Left ventricle myocardium inferior (tissue), 1 donor: ENCODE data around the gene SRP19. TPM values are rescaled to one million over a fixed set of nuclear protein-coding genes. Genes with fewer than 3 reads are reported as not detected.

ENCODE experiments used
- DNase-seq: peaks from one replicate; pipeline ENCODE4 v3.0.0-alpha.2; 2020
- H3K27ac ChIP-seq: fragments of 200-600 bp; replicated peaks from 2 replicates; pipeline ENCODE4 v1.8.0; 2021
- H3K27me3 ChIP-seq: fragments of 200-600 bp; 2 replicates; pipeline ENCODE4 v1.8.0; 2021; ENCODE audit warnings: low read depth
- H3K36me3 ChIP-seq: fragments of 200-600 bp; 2 replicates; pipeline ENCODE4 v1.8.0; 2021
- H3K4me1 ChIP-seq: fragments of 200-600 bp; 2 replicates; pipeline ENCODE4 v1.8.0; 2021
- H3K4me3 ChIP-seq: fragments of 200-600 bp; 2 replicates; pipeline ENCODE4 v1.8.0; 2021; ENCODE audit warnings: mild to moderate bottlenecking, moderate library complexity
- H3K9me3 ChIP-seq: fragments of 200-600 bp; replicated peaks from 2 replicates; pipeline ENCODE4 v1.8.0; 2021
- intact Hi-C: fragments of 100-400 bp; cut with micrococcal nuclease; formaldehyde crosslinking; loops from one replicate; pipeline ENCODE4 v1.11.0; 2022
- long read RNA-seq: library from polyadenylated mRNA; unstranded; transcript quantifications from one replicate; pipeline ENCODE4 v2.0.0, GENCODE V29; 2021
- total RNA-seq: library from RNA; stranded (reverse); fragmentation: NEBNext Ultra II Directional; extraction: Animal tissue kit (Norgen Biotek cat#: 25700); gene quantifications from one replicate; pipeline ENCODE4 v1.2.1, GENCODE V29; 2021
- TF ChIP-seq, protein P1 (sequence below): fragments of 200-600 bp; IDR thresholded peaks from 2 replicates; pipeline ENCODE4 v1.8.0; 2021; ENCODE audit warnings: antibody characterized with exemption, mild to moderate bottlenecking, borderline replicate concordance
- donor health status: DM: no; HTN: yes; CAD: no; lungs with severe emphysema.

Gene SRP19
- 31.6 TPM for total RNA-seq
- long read RNA-seq, transcript SRP19-206 (5 exons, 2,841 nt), result major isoform, 27 of 39 reads
- long read RNA-seq, partial matches to known transcripts, result 0 of 39 reads
- long read RNA-seq, other reads (novel, unspliced or antisense), result 4 of 39 reads

DNA sequence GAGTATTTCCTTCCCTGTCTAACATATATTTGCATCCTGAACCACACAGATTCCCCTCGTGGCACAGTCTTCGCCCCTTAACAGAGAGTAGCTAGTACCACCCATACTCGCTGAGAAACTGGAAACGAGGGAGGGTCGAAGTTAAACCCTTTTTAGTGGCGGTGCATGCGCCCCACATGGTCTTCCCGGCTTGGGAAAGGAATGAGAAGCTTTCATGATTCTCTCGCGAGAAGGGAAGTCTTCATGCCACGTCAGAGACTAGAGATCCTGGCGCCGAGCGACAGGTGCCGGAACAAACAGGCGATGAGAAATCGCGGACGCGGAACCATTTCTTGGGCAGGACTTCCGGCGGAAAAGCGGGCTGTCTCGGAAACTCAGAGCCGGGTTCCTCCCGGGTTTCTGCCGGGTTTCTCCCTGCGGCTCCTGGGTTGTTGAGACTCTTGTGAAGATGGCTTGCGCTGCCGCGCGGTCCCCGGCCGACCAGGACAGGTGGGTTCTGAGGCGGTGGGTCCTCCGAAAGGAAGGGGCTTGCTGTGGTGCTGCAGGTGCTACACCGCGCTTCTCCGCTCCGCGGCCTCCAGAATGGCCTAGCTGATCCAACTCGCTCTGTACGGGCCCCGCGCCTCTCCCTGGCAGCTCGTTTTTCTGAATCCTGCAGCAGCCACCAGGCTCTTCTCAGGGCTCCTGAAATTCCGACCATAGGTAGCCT is at the start of gene SRP19:
Gene SRP19, plus strand, starts transcription at position 359 of the 709 bp plus-strand sequence. Its CDS starts 90 bp downstream, at position 449.
- TF ChIP-seq, protein P1, sequence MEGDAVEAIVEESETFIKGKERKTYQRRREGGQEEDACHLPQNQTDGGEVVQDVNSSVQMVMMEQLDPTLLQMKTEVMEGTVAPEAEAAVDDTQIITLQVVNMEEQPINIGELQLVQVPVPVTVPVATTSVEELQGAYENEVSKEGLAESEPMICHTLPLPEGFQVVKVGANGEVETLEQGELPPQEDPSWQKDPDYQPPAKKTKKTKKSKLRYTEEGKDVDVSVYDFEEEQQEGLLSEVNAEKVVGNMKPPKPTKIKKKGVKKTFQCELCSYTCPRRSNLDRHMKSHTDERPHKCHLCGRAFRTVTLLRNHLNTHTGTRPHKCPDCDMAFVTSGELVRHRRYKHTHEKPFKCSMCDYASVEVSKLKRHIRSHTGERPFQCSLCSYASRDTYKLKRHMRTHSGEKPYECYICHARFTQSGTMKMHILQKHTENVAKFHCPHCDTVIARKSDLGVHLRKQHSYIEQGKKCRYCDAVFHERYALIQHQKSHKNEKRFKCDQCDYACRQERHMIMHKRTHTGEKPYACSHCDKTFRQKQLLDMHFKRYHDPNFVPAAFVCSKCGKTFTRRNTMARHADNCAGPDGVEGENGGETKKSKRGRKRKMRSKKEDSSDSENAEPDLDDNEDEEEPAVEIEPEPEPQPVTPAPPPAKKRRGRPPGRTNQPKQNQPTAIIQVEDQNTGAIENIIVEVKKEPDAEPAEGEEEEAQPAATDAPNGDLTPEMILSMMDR, result no peak
- peak; percentile 93 for DNase-seq
- Histone ChIP-seq H3K9me3 (no peaks in the 10 kb centered on the region), H3K4me3 (peak within 1 kb of the TSS; percentile 87), H3K27ac (peak within 1 kb of the TSS; percentile 90), H3K4me1 (peaks cover 40% of the 10 kb centered on the region), H3K36me3 (peaks cover 35% of the 10 kb centered on the region), H3K27me3 (no peaks in the 10 kb centered on the region)
- intact Hi-C loops, result loop anchor here (10.0 kb wide), 2 partner anchors 54 to 114 kb away; partner anchors contain the start of gene DCP2

DNA sequence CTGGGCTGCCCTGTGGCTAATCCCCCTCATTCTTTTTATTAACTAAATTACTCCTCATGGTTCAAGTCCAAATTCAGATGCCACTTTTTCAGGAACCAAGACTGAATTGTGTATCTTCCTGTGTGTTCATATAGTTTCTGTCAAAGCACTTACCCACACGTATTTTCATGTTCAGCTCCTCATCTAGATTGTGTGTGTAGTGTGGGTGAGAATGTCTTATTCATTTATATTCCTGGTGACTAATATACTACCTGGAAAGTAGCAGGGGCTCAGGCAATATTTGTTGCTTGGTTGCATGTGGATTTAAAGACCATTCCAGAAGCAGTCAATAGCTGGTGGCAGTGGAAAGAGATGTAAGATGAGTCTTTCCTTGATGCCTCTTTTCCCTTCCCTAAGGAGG is 48.5 kb upstream of the SRP19 start:
- no peaks in the 10 kb centered on the region for H3K27me3 ChIP-seq
- no peak for DNase-seq
- no peak overlapping the region for H3K27ac ChIP-seq
- H3K4me1 ChIP-seq, result no peaks in the 10 kb centered on the region
- intact Hi-C loops, result no loop called here
- H3K36me3 ChIP-seq, result peaks cover 29% of the 10 kb centered on the region
- no peak overlapping the region for H3K4me3 ChIP-seq
- no peaks in the 10 kb centered on the region for H3K9me3 ChIP-seq
- TF ChIP-seq, protein P1, result no peak

DNA sequence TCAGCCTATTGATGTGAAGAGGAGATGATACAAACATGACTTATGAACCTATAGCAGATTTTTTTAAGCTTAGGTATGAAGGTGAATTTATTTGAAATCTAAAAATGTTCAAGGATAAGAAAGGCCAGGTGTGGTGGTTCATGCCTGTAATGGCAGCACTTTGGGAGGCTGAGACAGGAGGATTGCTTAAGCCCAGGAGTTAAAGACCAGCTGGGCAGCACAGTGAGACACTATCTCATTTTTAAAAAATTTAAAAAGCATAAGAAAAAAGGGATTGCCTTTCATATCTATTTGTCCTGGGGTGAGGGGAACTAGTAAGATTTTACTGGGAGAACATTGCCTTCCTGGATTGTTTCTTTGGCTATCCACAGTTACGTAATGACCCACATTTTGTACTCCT is 40.8 kb upstream of the SRP19 start:
- Histone ChIP-seq H3K4me3 (no peak overlapping the region), H3K9me3 (no peaks in the 10 kb centered on the region), H3K36me3 (peaks cover 61% of the 10 kb centered on the region), H3K4me1 (no peaks in the 10 kb centered on the region), H3K27ac (no peak overlapping the region), H3K27me3 (no peaks in the 10 kb centered on the region)
- intact Hi-C loops, result no loop called here
- TF ChIP-seq, protein P1, result no peak
- no peak for DNase-seq

DNA sequence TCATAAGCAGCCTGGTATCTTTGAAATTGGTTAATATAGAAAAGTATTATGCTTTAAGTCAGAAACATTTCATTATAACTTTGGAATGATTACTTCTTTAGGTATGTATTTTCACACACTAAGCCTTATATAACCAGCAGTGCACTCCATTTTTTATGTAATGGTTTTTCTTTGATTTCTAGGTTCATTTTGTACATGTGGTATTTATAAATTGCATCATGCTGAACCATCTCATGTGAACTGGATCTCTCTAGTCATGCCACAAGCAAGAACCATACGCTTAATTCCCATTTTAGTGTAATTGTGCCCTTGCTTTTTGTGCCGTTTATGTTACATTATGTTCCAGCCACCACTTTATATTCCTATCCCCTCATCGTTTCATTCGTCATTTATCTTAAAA is 38.6 kb upstream of the SRP19 start:
- TF ChIP-seq, protein P1, result no peak

DNA sequence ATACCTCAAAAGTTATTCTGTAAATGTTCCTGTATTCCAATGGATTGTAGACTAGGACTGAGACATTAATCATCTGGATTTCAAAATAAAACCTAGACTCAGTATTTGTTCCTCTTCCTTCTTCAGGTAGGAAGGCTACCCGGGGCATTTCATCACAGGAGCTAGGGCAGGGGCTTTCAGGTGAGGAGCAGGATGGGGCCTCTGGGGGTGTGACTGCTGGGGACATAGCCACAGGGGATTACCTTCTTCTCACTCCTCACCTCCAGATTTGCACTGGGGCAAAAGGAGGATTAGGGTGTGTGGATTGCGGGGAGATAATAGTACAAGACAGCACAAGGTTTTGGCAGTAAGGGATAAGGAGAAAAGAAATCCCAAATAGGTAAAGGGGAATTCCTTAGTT is 37.9 kb upstream of the SRP19 start:
- TF ChIP-seq, protein P1, result no peak
- Histone ChIP-seq H3K4me1 (no peaks in the 10 kb centered on the region), H3K36me3 (peaks cover 71% of the 10 kb centered on the region), H3K27me3 (no peaks in the 10 kb centered on the region), H3K4me3 (no peak overlapping the region), H3K9me3 (no peaks in the 10 kb centered on the region), H3K27ac (no peak overlapping the region)
- intact Hi-C loops, result no loop called here
- no peak for DNase-seq

More for the DNA sequence above, 38.6 kb upstream of the SRP19 start:
- DNase-seq, result no peak
- no peaks in the 10 kb centered on the region for H3K9me3 ChIP-seq
- no peak overlapping the region for H3K4me3 ChIP-seq
- no peaks in the 10 kb centered on the region for H3K4me1 ChIP-seq
- intact Hi-C loops, result no loop called here
- no peaks in the 10 kb centered on the region for H3K27me3 ChIP-seq
- H3K27ac ChIP-seq, result no peak overlapping the region
- H3K36me3 ChIP-seq, result peaks cover 64% of the 10 kb centered on the region
